Activated CD8-positive, alpha-beta memory T cell treated with anti-CD3 and anti-CD28 coated beads, Interleukin-2, amount 50 U/mL, for 24 hours (primary cell): ENCODE measurements around the gene DHX34.
"Not testable (repeated sequence)": the region's sequence is repeated elsewhere in the genome, so short reads cannot be mapped to it uniquely, and the experiment has no call there.

Experiments used
- DNase-seq: peaks from one replicate; pipeline ENCODE4 v3.0.0-alpha.2; 2020; ENCODE audit errors: extremely low read depth

The DHX34 gene

DNA sequence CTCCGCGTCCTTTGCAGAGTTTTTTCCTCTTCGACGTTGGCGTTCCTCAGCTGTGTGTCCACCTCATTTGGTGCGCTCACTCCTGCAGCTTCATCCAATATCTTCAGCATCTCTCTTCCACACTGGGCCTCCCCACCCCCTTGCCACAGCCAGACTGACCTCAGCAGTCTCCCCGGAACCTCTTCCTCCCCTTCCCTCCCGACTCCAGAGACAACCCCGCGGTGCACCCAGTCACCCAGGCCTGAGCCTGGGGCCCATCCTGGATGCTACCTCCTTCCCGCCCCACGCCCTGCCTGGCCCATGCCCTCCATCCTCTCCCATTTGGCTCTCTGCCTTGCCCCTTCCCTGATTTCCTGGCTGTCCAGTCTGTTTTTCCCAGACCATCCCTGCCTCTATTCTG lies 25.2 kb upstream of the DHX34 start:
- DNase-seq: no peak

DNA sequence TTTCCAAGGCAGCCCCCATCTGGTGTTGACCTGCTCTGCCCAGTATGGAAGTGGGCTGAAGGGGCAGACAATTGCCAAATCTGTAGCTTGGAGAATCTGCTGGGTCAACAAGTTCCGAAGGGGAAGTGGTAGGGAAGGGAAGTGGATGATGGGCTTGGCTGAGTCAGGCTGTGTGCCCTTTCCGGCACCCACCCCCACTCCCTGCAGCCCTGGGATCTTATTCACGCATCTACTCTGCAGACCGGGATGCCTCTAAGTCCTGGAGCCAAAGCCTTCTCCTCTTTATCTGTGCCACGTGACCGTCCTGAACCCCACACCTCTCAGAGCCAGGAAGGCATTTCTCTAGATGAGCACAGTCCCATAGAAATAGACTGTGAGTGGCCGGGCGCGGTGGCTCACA lies 24.6 kb upstream of the DHX34 start:
- no peak for DNase-seq

DNA sequence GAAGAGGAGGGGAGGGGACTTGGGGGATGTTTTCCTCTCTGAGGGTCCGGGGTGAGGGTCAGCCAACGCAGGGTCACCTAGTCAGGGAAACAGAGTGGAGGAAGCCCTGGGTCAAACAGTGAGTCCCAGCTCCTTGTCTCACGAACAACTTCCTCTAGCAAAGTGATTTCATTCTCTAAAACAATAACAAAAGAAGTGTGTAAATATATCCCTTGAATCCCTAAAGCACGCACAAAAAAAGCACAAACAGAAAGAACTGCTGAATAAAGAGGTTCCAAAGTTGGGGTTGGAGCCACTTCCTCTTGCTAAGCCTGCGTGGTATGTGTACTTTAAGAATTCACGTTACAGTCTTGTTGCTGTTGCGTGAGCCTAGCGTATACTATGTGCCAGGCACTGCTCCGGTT lies 18.6 kb upstream of the DHX34 start:
- DNase-seq: no peak

GRCh38 chr19:47331490-47331889 lies 17.6 kb upstream of the DHX34 start:
- no peak for DNase-seq

DNA sequence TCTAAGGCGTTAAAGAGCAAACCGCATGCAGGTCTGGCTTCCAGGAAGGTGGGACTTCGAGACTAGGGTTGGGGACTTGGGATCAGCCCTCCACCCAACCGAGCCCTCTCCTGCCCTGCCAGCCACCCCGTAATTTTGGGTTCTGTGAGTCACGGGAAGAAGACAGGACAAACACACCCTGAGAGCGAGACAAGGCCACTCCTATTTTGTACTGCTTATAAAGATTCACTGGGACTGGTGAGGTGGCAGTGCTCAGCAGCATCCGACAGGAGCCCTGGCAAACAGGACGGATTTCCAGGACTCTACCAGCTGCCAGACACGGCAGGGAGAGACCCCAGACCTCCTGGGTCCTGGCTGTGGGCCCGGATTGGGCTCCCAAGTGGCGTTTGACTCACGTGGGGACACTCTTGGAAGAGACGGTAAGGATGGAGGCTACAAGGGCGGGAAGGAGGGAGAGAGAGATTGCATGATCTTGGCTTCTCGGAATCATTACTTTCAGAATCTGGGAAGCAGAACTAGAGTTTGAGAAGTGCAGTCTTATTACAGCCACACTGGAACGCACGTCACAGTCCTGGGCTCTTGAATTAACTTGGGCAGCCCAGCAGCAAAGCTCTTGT lies 17.1 kb upstream of the DHX34 start, which contains the start of gene C5AR2:
C5AR2 (plus strand) TSS at position 245 of the 617 bp plus-strand sequence. CDS start 8,625 bp downstream, outside the sequence.
- no peak for DNase-seq

GRCh38 chr19:47336765-47337718 lies 12.1 kb upstream of the DHX34 start:
- not testable (repeated sequence) for DNase-seq

GRCh38 chr19:47339196-47339880 lies 9.8 kb upstream of the DHX34 start:
- no peak for DNase-seq

GRCh38 chr19:47340477-47341208 lies 8.5 kb upstream of the DHX34 start:
- DNase-seq: no peak

GRCh38 chr19:47341734-47342133 lies 7.4 kb upstream of the DHX34 start:
- no peak for DNase-seq

GRCh38 chr19:47343194-47343802 lies 5.8 kb upstream of the DHX34 start:
- DNase-seq: no peak

DNA sequence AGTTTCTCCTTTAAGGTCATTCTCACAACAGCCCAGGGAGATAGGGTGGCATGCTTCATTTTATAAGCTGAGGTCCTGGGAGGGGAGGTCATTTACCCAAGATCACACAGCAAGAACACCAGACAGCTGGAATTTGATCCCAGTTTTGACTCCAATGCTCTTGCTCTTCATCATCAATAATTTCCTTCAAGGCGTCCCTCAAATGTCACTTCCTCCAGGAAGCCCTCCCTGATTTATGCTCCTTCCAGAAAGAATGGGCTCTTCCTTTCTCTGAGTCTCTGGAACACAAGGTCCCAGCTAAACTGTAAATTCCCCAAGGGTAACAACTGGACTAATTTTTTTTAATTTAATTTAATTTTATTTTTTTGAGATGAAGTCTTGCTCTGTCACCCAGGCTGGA lies 4.7 kb upstream of the DHX34 start:
- no peak for DNase-seq

GRCh38 chr19:47346024-47346423 lies 3.1 kb upstream of the DHX34 start:
- not testable (repeated sequence) for DNase-seq

GRCh38 chr19:47350630-47351029 lies 1.5 kb downstream of the DHX34 start:
- DNase-seq: no peak

- DNase-seq: no peak
These were observed 2.4 kb downstream of the DHX34 start for GRCh38 chr19:47351548-47351947.

DNA sequence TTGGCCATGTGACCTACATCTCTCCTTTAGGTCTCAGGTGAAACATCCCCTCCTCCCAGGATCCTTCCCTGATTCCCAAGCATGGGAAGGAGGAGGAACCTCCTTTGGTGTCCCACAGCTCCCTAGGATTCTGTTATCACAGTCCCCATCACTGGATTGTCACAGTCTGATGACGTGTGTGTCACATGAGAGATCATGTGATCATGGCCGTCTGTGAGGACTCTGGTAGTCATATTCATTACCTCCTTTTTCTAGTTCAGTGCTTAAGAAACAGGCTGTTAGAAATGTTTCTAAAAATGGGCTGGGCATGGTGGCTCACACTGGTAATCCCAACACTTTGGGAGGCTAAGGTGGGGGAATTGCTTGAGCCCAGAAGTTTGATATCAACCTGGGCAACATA lies 3.0 kb downstream of the DHX34 start:
- no peak for DNase-seq

DNA sequence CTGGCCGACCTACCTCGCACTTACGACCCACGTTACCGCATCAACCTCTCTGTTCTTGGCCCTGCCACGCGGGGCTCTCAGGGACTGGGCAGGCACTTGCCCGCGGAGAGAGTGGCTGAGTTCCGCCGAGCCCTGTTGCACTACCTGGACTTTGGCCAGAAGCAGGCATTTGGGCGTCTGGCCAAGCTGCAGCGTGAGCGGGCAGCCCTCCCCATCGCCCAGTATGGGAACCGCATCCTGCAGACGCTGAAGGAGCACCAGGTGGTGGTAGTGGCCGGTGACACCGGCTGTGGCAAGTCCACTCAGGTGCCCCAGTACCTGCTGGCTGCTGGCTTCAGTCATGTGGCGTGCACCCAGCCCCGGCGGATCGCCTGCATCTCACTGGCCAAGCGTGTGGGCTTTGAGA lies 4.2 kb downstream of the DHX34 start:
- no peak for DNase-seq

DNA sequence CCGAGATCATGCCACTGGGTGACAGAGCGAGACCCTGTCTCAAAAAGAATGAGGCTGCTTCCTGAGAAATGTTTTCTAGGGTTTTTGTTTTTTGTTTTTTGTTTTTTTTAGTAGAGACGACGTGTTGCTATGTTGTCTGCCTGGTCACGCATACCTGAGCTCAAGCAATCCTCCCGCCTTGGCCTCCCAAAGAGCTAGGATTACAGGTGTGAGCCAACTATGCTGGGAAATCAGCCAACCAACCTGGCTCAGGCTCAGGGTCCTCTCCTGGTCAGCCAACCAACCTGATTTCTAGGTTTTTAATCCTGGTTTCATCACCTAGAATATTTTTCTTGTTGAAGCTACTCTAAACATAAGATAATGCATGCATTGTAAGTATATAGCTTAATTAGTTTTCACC lies 7.8 kb downstream of the DHX34 start:
- no peak for DNase-seq

DNA sequence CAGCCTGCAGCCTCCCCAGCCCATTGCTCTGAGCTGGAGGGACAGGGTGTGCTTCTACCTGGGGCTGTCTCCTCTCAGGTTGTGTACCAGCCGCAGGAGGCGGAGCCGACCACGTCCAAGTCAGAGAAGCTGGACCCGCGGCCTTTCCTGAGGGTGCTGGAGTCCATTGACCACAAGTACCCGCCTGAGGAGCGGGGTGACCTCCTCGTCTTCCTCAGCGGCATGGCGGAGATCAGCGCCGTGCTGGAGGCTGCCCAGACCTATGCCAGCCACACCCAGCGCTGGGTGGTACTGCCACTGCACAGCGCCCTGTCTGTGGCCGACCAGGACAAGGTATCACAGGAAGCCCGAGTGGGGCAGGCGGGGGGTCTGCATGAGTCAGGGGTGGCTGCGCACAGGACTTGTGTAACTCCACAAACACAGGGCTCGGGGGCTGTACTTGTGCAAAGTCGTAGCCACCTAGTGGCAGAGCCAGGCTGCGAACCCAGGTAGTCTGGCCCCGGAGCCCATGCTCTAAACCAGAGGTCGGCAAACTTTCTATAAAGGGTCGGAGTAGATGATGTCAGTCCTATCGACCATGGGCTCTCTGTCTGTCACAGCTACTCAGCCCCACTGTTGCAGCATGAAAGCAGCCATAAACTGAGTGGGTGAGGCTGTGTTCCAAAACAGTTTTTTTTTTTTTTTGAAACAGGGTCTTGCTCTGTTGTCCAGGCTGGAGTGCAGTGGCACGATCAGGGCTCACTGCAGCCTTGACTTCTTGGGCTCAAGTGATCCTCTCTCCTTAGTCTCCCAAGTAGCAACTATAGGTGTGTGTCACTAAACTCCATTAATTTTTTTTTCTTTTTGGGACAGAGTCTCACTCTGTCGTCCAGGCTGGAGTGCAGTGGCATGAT lies 8.9 kb downstream of the DHX34 start:
- DNase-seq: no peak

- DNase-seq: no peak
These were observed 9.8 kb downstream of the DHX34 start for GRCh38 chr19:47358936-47359335.

DNA sequence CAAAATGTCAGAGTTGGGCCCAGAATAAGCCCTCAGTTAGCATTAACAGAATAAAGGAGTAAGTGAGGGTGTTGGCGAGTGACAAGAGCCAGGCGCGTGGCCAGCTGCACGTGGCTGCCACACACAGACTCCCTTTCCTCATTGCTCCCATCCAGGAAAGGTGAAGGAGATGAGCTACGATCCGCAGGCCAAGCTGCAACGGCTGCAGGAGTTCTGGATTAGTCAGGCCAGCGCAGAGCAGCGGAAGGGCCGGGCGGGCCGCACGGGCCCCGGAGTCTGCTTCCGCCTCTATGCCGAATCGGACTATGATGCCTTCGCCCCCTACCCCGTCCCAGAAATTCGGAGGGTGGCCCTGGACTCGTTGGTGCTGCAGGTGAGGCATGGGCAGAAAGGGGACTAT lies 13.2 kb downstream of the DHX34 start:
- DNase-seq: no peak
